Neural cell (in vitro differentiated cells): ENCODE data around the gene FAM53A. TPM values are rescaled to one million over a fixed set of nuclear protein-coding genes. Genes with fewer than 3 reads are reported as not detected.

ENCODE experiments used
- H2AFZ ChIP-seq: fragments of 200-600, 300-800 bp; sonication (generic), shearing (Covaris generic); 2 replicates; pipeline ENCODE4 v1.6.0; 2014; ENCODE audit warnings: low read depth, mild to moderate bottlenecking, antibody characterized with exemption, low read length, moderate library complexity
- H3F3A ChIP-seq: fragments of 200-600 bp; shearing (Covaris generic); 2 replicates; pipeline ENCODE4 v1.6.1; 2016; ENCODE audit warnings: mild to moderate bottlenecking, moderate library complexity, mixed read lengths, antibody characterized with exemption, low read length; ENCODE audit not compliant: insufficient read depth, poor library complexity, severe bottlenecking
- H3K27ac ChIP-seq: fragments of 200-600, 300-800 bp; sonication (generic), shearing (Covaris generic); 2 replicates; pipeline ENCODE4 v1.5.1; 2014; ENCODE audit warnings: mild to moderate bottlenecking, low read length, moderate library complexity
- H3K27me3 ChIP-seq: fragments of 300-800, 200-600 bp; sonication (generic), shearing (Covaris generic); 2 replicates; pipeline ENCODE4 v1.6.0; 2014; ENCODE audit warnings: mild to moderate bottlenecking, low read depth, low read length, moderate library complexity; ENCODE audit not compliant: insufficient read depth
- H3K36me3 ChIP-seq: fragments of 300-800, 200-600 bp; sonication (generic), shearing (Covaris generic); 2 replicates; pipeline ENCODE4 v1.5.1; 2014; ENCODE audit warnings: mild to moderate bottlenecking, antibody characterized with exemption, low read length, moderate library complexity; ENCODE audit not compliant: insufficient read depth
- H3K4me2 ChIP-seq: fragments of 300-800, 200-600 bp; sonication (generic), shearing (Covaris generic); 2 replicates; pipeline ENCODE4 v1.6.0; 2014; ENCODE audit warnings: mild to moderate bottlenecking, low read length
- H3K4me3 ChIP-seq: fragments of 300-800, 200-600 bp; sonication (generic), shearing (Covaris generic); 2 replicates; pipeline ENCODE4 v1.5.1; 2014; ENCODE audit warnings: mild to moderate bottlenecking, low read length, moderate library complexity
- H3K79me2 ChIP-seq: fragments of 200-600 bp; shearing (Covaris generic); replicated peaks from 2 replicates; pipeline ENCODE4 v1.6.0; 2014; ENCODE audit warnings: mild to moderate bottlenecking, low read length, moderate library complexity; ENCODE audit not compliant: insufficient read depth
- H3K9ac ChIP-seq: fragments of 300-800, 200-600 bp; sonication (generic), shearing (Covaris generic); 2 replicates; pipeline ENCODE4 v1.6.1; 2016; ENCODE audit warnings: mild to moderate bottlenecking, low read length, mixed read lengths
- H3K9me2 ChIP-seq: fragments of 200-600 bp; shearing (Covaris generic); 2 replicates; pipeline ENCODE4 v1.6.1; 2016; ENCODE audit warnings: mild to moderate bottlenecking, low read length, mixed read lengths; ENCODE audit not compliant: insufficient read depth
- H3K9me3 ChIP-seq: fragments of 200-600, 300-800 bp; sonication (generic), shearing (Covaris generic); 2 replicates; pipeline ENCODE4 v1.6.1; 2016; ENCODE audit warnings: mild to moderate bottlenecking, mixed run types, low read length, moderate library complexity, mixed read lengths
- H4K20me1 ChIP-seq: fragments of 200-600 bp; shearing (Covaris generic); 2 replicates; pipeline ENCODE4 v1.6.1; 2016; ENCODE audit warnings: mild to moderate bottlenecking, mixed run types; ENCODE audit not compliant: insufficient read depth
- CTCF ChIP-seq: fragments of 450-650 bp; IDR thresholded peaks from 2 replicates; pipeline ENCODE4 v1.5.1; 2014; ENCODE audit warnings: antibody characterized with exemption, mild to moderate bottlenecking, moderate library complexity; ENCODE audit not compliant: poor library complexity, severe bottlenecking
- EP300 ChIP-seq: fragments of 450-650 bp; conservative IDR thresholded peaks from 2 replicates; pipeline ENCODE4 v1.6.1; 2014; ENCODE audit warnings: antibody characterized with exemption, mild to moderate bottlenecking, moderate library complexity; ENCODE audit not compliant: poor library complexity, severe bottlenecking
- EZH2 ChIP-seq: fragments of 200-600, 300-800 bp; shearing (Covaris generic), sonication (generic); IDR thresholded peaks from 2 replicates; pipeline ENCODE4 v1.6.1; 2014; ENCODE audit warnings: antibody characterized with exemption, low read length, borderline replicate concordance, mild to moderate bottlenecking; ENCODE audit not compliant: insufficient read depth, poor library complexity, severe bottlenecking
- MXI1 ChIP-seq: fragments of 450-650 bp; conservative IDR thresholded peaks from 2 replicates; pipeline ENCODE4 v1.6.1; 2014; ENCODE audit warnings: antibody characterized with exemption, mild to moderate bottlenecking; ENCODE audit not compliant: poor library complexity, severe bottlenecking
- POLR2AphosphoS5 ChIP-seq: IDR thresholded peaks from 2 replicates; pipeline ENCODE4 v1.6.1; 2012
- RAD21 ChIP-seq: fragments of 450-650 bp; conservative IDR thresholded peaks from 2 replicates; pipeline ENCODE4 v1.6.1; 2014; ENCODE audit warnings: antibody characterized with exemption, mild to moderate bottlenecking, moderate library complexity
- REST ChIP-seq: IDR thresholded peaks from 2 replicates; pipeline ENCODE4 v1.6.1; 2012; ENCODE audit warnings: borderline replicate concordance
- SMC3 ChIP-seq: fragments of 450-650 bp; conservative IDR thresholded peaks from 2 replicates; pipeline ENCODE4 v1.6.1; 2014; ENCODE audit warnings: antibody characterized with exemption, mild to moderate bottlenecking, moderate library complexity; ENCODE audit not compliant: poor library complexity
- TAF1 ChIP-seq: IDR thresholded peaks from 2 replicates; pipeline ENCODE4 v1.6.1; 2012; ENCODE audit warnings: low read depth
- polyA plus RNA-seq: library from polyadenylated mRNA; depleted of rRNA; stranded (reverse); fragments of >200 nt; gene quantifications from 2 replicates; pipeline ENCODE4 v1.2.3, GENCODE V29; 2014

The FAM53A gene
- polyA plus RNA-seq, 1 donor from 2014 or later = not detected

- no peak overlapping the region for H3K4me3 ChIP-seq
- no peaks in the 10 kb centered on the region for H4K20me1 ChIP-seq
Observed at GRCh38 chr4:1609901-1610790, 74.0 kb downstream of the FAM53A start.

GRCh38 chr4:1608821-1609500 lies 75.2 kb downstream of the FAM53A start:
- Histone ChIP-seq H3K79me2 (no peaks in the 10 kb centered on the region), H3K4me2 (no peak overlapping the region), H3K27me3 (no peaks in the 10 kb centered on the region), H3K9me3 (no peaks in the 10 kb centered on the region), H4K20me1 (no peaks in the 10 kb centered on the region), H3K36me3 (no peaks in the 10 kb centered on the region), H3K9ac (no peak overlapping the region), H3K4me3 (no peak overlapping the region), H2AFZ (no peak overlapping the region), H3K27ac (no peak overlapping the region), H3F3A (no peaks in the 10 kb centered on the region), H3K9me2 (no peaks in the 10 kb centered on the region)
- no peak for TF ChIP-seq REST
- TF ChIP-seq RAD21 = no peak
- TF ChIP-seq MXI1 = no peak
- no peak for TF ChIP-seq EP300
- no peak for TF ChIP-seq SMC3
- no peak for TF ChIP-seq POLR2AphosphoS5
- TF ChIP-seq TAF1 = no peak
- TF ChIP-seq EZH2 = no peak
- no peak for TF ChIP-seq CTCF

More at GRCh38 chr4:1609901-1610790, 74.0 kb downstream of the FAM53A start:
- Histone ChIP-seq H3K27me3 (no peaks in the 10 kb centered on the region), H3K9me2 (no peaks in the 10 kb centered on the region), H3K9me3 (no peaks in the 10 kb centered on the region), H2AFZ (no peak overlapping the region), H3F3A (no peaks in the 10 kb centered on the region), H3K79me2 (no peaks in the 10 kb centered on the region), H3K9ac (no peak overlapping the region), H3K4me2 (no peak overlapping the region), H3K36me3 (no peaks in the 10 kb centered on the region), H3K27ac (no peak overlapping the region)
- TF ChIP-seq TAF1 = no peak
- no peak for TF ChIP-seq SMC3
- no peak for TF ChIP-seq RAD21
- no peak for TF ChIP-seq CTCF
- no peak for TF ChIP-seq EP300
- TF ChIP-seq MXI1 = no peak
- TF ChIP-seq EZH2 = no peak
